IMR-90 (cell line): ENCODE results near the gene SPCS1.

Source experiments
- BHLHE40 ChIP-seq: fragments of 150-350 bp; IDR thresholded peaks from 2 replicates; pipeline ENCODE4 v1.6.1; 2016; ENCODE audit warnings: mild to moderate bottlenecking, low read depth, low read length
- CEBPB ChIP-seq: IDR thresholded peaks from 2 replicates; pipeline ENCODE4 v1.6.1; 2012; ENCODE audit warnings: low read depth, low read length, improper control_type of control experiment
- CHD1 ChIP-seq: IDR thresholded peaks from 2 replicates; pipeline ENCODE4 v1.6.1; 2012; ENCODE audit warnings: low read depth, low read length, improper control_type of control experiment
- CTCF ChIP-seq: conservative IDR thresholded peaks from 2 replicates; pipeline ENCODE4 v1.5.1; 2012; ENCODE audit warnings: mild to moderate bottlenecking, low read depth, low read length, improper control_type of control experiment
- MAFK ChIP-seq: IDR thresholded peaks from 2 replicates; pipeline ENCODE4 v1.6.1; 2012; ENCODE audit warnings: low read depth, low read length, improper control_type of control experiment
- MAZ ChIP-seq: IDR thresholded peaks from 2 replicates; pipeline ENCODE4 v1.6.1; 2012; ENCODE audit warnings: low read depth, mild to moderate bottlenecking, low read length, improper control_type of control experiment, moderate library complexity, borderline replicate concordance
- MXI1 ChIP-seq: IDR thresholded peaks from 2 replicates; pipeline ENCODE4 v1.6.1; 2012; ENCODE audit warnings: low read depth, mild to moderate bottlenecking, low read length, moderate library complexity, borderline replicate concordance
- NFE2L2 ChIP-seq: fragments of 150-350 bp; IDR thresholded peaks from 2 replicates; pipeline ENCODE4 v1.6.1; 2016; ENCODE audit warnings: low read depth, mild to moderate bottlenecking, low read length
- POLR2A ChIP-seq: IDR thresholded peaks from 2 replicates; pipeline ENCODE4 v1.6.1; 2012; ENCODE audit warnings: mild to moderate bottlenecking, low read depth, low read length
- RAD21 ChIP-seq: IDR thresholded peaks from 2 replicates; pipeline ENCODE4 v1.6.1; 2012; ENCODE audit warnings: low read length, improper control_type of control experiment
- RFX5 ChIP-seq: IDR thresholded peaks from 2 replicates; pipeline ENCODE4 v1.8.0; 2012; ENCODE audit warnings: low read depth, mild to moderate bottlenecking, low read length, moderate library complexity
- TF ChIP-seq, protein P1 (sequence below): fragments of 150-350 bp; IDR thresholded peaks from 2 replicates; pipeline ENCODE4 v1.6.1; 2017; ENCODE audit warnings: mild to moderate bottlenecking, antibody characterized with exemption, low read length, low read depth
- TF ChIP-seq, protein P2 (sequence below): fragments of 150-350 bp; IDR thresholded peaks from 2 replicates; pipeline ENCODE4 v1.6.1; 2016; ENCODE audit warnings: low read depth, mild to moderate bottlenecking, low read length, moderate library complexity, borderline replicate concordance

- TF ChIP-seq CTCF: no peak
- TF ChIP-seq POLR2A: no peak
- no peak for TF ChIP-seq CEBPB
- TF ChIP-seq, protein P1, sequence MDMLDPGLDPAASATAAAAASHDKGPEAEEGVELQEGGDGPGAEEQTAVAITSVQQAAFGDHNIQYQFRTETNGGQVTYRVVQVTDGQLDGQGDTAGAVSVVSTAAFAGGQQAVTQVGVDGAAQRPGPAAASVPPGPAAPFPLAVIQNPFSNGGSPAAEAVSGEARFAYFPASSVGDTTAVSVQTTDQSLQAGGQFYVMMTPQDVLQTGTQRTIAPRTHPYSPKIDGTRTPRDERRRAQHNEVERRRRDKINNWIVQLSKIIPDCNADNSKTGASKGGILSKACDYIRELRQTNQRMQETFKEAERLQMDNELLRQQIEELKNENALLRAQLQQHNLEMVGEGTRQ: no peak
- no peak for TF ChIP-seq MXI1
- TF ChIP-seq MAZ: no peak
- TF ChIP-seq MAFK: no peak
- TF ChIP-seq RAD21: no peak
- TF ChIP-seq, protein P2, sequence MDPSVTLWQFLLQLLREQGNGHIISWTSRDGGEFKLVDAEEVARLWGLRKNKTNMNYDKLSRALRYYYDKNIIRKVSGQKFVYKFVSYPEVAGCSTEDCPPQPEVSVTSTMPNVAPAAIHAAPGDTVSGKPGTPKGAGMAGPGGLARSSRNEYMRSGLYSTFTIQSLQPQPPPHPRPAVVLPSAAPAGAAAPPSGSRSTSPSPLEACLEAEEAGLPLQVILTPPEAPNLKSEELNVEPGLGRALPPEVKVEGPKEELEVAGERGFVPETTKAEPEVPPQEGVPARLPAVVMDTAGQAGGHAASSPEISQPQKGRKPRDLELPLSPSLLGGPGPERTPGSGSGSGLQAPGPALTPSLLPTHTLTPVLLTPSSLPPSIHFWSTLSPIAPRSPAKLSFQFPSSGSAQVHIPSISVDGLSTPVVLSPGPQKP: no peak
- TF ChIP-seq CHD1: no peak
- no peak for TF ChIP-seq NFE2L2
- TF ChIP-seq BHLHE40: no peak
- no peak for TF ChIP-seq RFX5
Measured at GRCh38 chr3:52714335-52715302, 8.7 kb downstream of the SPCS1 start.
